Neural progenitor cell (in vitro differentiated cells): ENCODE measurements around the gene PAQR7. TPM values are rescaled to one million over a fixed set of nuclear protein-coding genes. Genes with fewer than 3 reads are reported as not detected.

Experiments used
- DNase-seq: peaks from one replicate; pipeline ENCODE4 v3.0.0-alpha.2; 2016; ENCODE audit warnings: low spot score
- H2AFZ ChIP-seq: fragments of 200-600 bp; sonication (generic); replicated peaks from 2 replicates; pipeline ENCODE4 v1.6.1; 2016; ENCODE audit warnings: antibody characterized with exemption
- H3F3A ChIP-seq: fragments of 200-600 bp; sonication (generic); 2 replicates; pipeline ENCODE4 v1.6.1; 2016; ENCODE audit warnings: antibody characterized with exemption, low read depth
- H3K27ac ChIP-seq: fragments of 200-600 bp; sonication (generic); 2 replicates; pipeline ENCODE4 v1.5.1; 2016; ENCODE audit warnings: mild to moderate bottlenecking
- H3K27me3 ChIP-seq: fragments of 200-600 bp; sonication (generic); 2 replicates; pipeline ENCODE4 v1.6.1; 2016; ENCODE audit warnings: mild to moderate bottlenecking, moderate library complexity
- H3K36me3 ChIP-seq: fragments of 200-600 bp; sonication (generic); 2 replicates; pipeline ENCODE4 v1.5.1; 2016
- H3K4me1 ChIP-seq: fragments of 200-600 bp; sonication (generic); 2 replicates; pipeline ENCODE4 v1.6.1; 2016; ENCODE audit warnings: mixed run types
- H3K4me2 ChIP-seq: fragments of 200-600 bp; sonication (generic); 2 replicates; pipeline ENCODE4 v1.6.1; 2016
- H3K4me3 ChIP-seq: fragments of 200-600 bp; sonication (generic); 2 replicates; pipeline ENCODE4 v1.5.1; 2016
- H3K79me2 ChIP-seq: fragments of 200-600 bp; sonication (generic); 2 replicates; pipeline ENCODE4 v1.6.1; 2016; ENCODE audit warnings: low read depth
- H3K9ac ChIP-seq: fragments of 200-600 bp; sonication (generic); 2 replicates; pipeline ENCODE4 v1.6.1; 2016
- H3K9me3 ChIP-seq: fragments of 200-600 bp; sonication (generic); 2 replicates; pipeline ENCODE4 v1.5.1; 2016; ENCODE audit warnings: low read depth
- H4K20me1 ChIP-seq: fragments of 200-600 bp; sonication (generic); 2 replicates; pipeline ENCODE4 v1.6.1; 2016; ENCODE audit warnings: low read depth
- H3K27ac Mint-ChIP-seq: 3 replicates; pipeline ENCODE4 v1.8.0; 2021; ENCODE audit warnings: mixed read lengths
- H3K27me3 Mint-ChIP-seq: 2 replicates; pipeline ENCODE4 v1.8.0; 2022; ENCODE audit warnings: low read depth, mild to moderate bottlenecking, inconsistent platforms, moderate library complexity, mixed read lengths; ENCODE audit not compliant: insufficient read depth
- H3K36me3 Mint-ChIP-seq: 3 replicates; pipeline ENCODE4 v1.8.0; 2021; ENCODE audit warnings: mixed read lengths
- H3K4me1 Mint-ChIP-seq: 3 replicates; pipeline ENCODE4 v1.8.0; 2021; ENCODE audit warnings: mixed read lengths
- H3K4me3 Mint-ChIP-seq: 3 replicates; pipeline ENCODE4 v1.8.0; 2021; ENCODE audit warnings: mild to moderate bottlenecking, moderate library complexity, mixed read lengths
- H3K9me3 Mint-ChIP-seq: 3 replicates; pipeline ENCODE4 v1.8.0; 2020; ENCODE audit warnings: mixed read lengths
- EZH2 ChIP-seq: fragments of 200-600 bp; sonication (generic); IDR thresholded peaks from 2 replicates; pipeline ENCODE4 v1.6.1; 2017; ENCODE audit warnings: antibody characterized with exemption, mild to moderate bottlenecking, moderate library complexity
- EZH2phosphoT487 ChIP-seq: fragments of 200-600 bp; sonication (generic); IDR thresholded peaks from 2 replicates; pipeline ENCODE4 v1.6.1; 2017; ENCODE audit warnings: antibody characterized with exemption
- total RNA-seq: library from RNA; depleted of rRNA; stranded (reverse); fragments of >200 nt; gene quantifications from 2 replicates; pipeline ENCODE4 v1.2.3, GENCODE V29; 2015; ENCODE audit warnings: low replicate concordance
- TF ChIP-seq, protein P1 (sequence below): fragments of 200-600 bp; sonication (generic); IDR thresholded peaks from 2 replicates; pipeline ENCODE4 v1.5.1; 2017; ENCODE audit warnings: antibody characterized with exemption, mild to moderate bottlenecking

Gene PAQR7
- total RNA-seq, 1 donor from 2014 or later = 1.1 TPM

DNA sequence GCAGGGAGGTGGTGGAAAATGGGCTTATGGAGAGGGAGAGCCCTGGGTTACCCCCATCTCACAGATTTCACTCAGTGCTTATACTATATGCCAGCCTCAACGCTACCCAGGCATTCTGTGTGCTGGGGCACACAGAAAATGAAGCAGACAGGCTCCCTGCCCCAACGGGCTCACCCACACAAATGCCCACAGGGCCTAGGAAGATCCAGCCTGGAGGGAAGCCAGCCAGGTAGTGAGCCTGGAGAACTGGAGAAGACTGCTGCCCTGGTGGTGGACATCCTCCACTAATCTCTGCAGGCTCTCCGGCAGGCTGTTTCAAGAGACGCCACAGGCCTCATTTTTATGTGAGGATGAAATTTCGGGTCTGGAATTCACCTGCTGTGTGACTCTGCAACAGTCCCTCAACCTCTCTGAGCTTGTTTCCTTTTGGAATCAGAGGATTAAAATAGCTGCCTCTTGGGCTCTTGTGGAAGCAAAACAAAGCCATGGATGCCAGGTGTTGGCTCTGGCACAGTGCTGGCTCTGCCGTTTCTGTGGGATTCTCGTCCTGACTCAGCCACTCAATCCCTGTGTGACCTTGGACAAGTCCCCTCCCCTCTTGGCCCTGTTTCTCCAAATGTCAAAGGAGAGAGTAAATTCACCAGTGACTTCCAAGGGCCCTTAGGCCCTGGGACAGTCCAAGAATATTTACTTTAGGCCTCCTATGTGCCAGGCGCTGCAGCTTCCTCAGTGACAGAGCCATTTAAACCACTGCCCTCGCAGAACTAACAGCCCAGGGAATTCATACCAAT, 3.6 kb downstream of the PAQR7 start:
- H3K4me1 Mint-ChIP-seq = peaks cover 39% of the 10 kb centered on the region
- Histone ChIP-seq H4K20me1 (peaks cover 15% of the 10 kb centered on the region), H3K9ac (no peak overlapping the region), H2AFZ (no peak overlapping the region), H3K4me3 (no peak overlapping the region), H3K4me1 (peaks cover 26% of the 10 kb centered on the region), H3K36me3 (no peaks in the 10 kb centered on the region), H3K27me3 (peaks cover 17% of the 10 kb centered on the region), H3F3A (peaks cover 44% of the 10 kb centered on the region), H3K9me3 (no peaks in the 10 kb centered on the region), H3K79me2 (no peaks in the 10 kb centered on the region), H3K27ac (no peak overlapping the region), H3K4me2 (no peak overlapping the region)
- H3K4me3 Mint-ChIP-seq = no peak overlapping the region
- no peaks in the 10 kb centered on the region for H3K36me3 Mint-ChIP-seq
- H3K27ac Mint-ChIP-seq = no peak overlapping the region
- H3K27me3 Mint-ChIP-seq = peaks cover 13% of the 10 kb centered on the region
- TF ChIP-seq, protein P1, sequence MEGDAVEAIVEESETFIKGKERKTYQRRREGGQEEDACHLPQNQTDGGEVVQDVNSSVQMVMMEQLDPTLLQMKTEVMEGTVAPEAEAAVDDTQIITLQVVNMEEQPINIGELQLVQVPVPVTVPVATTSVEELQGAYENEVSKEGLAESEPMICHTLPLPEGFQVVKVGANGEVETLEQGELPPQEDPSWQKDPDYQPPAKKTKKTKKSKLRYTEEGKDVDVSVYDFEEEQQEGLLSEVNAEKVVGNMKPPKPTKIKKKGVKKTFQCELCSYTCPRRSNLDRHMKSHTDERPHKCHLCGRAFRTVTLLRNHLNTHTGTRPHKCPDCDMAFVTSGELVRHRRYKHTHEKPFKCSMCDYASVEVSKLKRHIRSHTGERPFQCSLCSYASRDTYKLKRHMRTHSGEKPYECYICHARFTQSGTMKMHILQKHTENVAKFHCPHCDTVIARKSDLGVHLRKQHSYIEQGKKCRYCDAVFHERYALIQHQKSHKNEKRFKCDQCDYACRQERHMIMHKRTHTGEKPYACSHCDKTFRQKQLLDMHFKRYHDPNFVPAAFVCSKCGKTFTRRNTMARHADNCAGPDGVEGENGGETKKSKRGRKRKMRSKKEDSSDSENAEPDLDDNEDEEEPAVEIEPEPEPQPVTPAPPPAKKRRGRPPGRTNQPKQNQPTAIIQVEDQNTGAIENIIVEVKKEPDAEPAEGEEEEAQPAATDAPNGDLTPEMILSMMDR = no peak
- TF ChIP-seq EZH2phosphoT487 = no peak
- no peak for TF ChIP-seq EZH2
- no peaks in the 10 kb centered on the region for H3K9me3 Mint-ChIP-seq
- DNase-seq = no peak

DNA sequence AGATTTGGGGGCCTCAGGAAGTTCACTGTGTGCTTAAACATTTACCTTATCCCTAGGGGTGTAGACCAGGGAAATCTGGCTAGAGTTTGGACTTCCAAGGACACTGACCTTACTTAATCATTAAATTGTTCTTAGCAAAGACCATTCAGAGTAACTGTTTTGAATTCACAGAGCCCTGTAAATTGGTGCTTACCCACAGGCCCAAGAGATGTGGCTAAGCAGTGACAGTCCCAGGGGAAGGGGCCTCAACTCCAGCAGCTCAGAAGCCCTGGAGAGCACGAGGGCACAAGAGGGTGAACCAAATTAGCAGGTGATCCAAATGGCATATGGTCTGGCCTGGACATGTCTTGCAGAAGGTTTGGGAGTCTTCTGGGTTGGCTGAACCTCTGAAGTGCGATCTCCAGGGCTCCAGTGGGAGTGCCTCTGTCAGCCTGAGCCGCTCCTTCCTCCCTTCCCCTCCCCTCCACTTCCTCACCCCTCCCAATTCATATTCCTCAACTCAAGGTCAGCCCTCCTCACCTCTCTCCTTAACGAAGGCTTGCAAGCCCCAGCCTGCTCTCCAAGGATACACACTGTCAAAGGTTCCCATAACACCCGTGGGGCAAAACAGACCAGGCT, 4.3 kb downstream of the PAQR7 start:
- H3K27me3 Mint-ChIP-seq = peaks cover 10% of the 10 kb centered on the region
- no peaks in the 10 kb centered on the region for H3K9me3 ChIP-seq
- no peaks in the 10 kb centered on the region for H3K9me3 Mint-ChIP-seq
- no peak for DNase-seq
- no peaks in the 10 kb centered on the region for H3K79me2 ChIP-seq
- H3K9ac ChIP-seq = no peak overlapping the region
- TF ChIP-seq EZH2phosphoT487 (no peak), EZH2 (no peak)
- TF ChIP-seq, protein P1 = no peak
- H3K27me3 ChIP-seq = peaks cover 10% of the 10 kb centered on the region
- H3K4me3 ChIP-seq = no peak overlapping the region
- no peak overlapping the region for H3K27ac ChIP-seq
- no peak overlapping the region for H3K4me3 Mint-ChIP-seq
- no peaks in the 10 kb centered on the region for H3K36me3 Mint-ChIP-seq
- H3F3A ChIP-seq = peaks cover 37% of the 10 kb centered on the region
- peaks cover 39% of the 10 kb centered on the region for H3K4me1 Mint-ChIP-seq
- H3K4me1 ChIP-seq = peaks cover 26% of the 10 kb centered on the region
- H4K20me1 ChIP-seq = peaks cover 15% of the 10 kb centered on the region
- H3K27ac Mint-ChIP-seq = no peak overlapping the region
- H2AFZ ChIP-seq = no peak overlapping the region
- no peaks in the 10 kb centered on the region for H3K36me3 ChIP-seq
- no peak overlapping the region for H3K4me2 ChIP-seq

- no peaks in the 10 kb centered on the region for H3K9me3 ChIP-seq
- no peaks in the 10 kb centered on the region for H3K36me3 ChIP-seq
- TF ChIP-seq, protein P1 = no peak
- TF ChIP-seq EZH2 = no peak
- TF ChIP-seq EZH2phosphoT487 = no peak
- Mint-ChIP-seq H3K9me3 (no peaks in the 10 kb centered on the region), H3K4me3 (no peak overlapping the region), H3K4me1 (peaks cover 36% of the 10 kb centered on the region), H3K36me3 (no peaks in the 10 kb centered on the region), H3K27ac (no peak overlapping the region), H3K27me3 (peaks cover 9% of the 10 kb centered on the region)
- H3K79me2 ChIP-seq = no peaks in the 10 kb centered on the region
- peaks cover 5% of the 10 kb centered on the region for H3K27me3 ChIP-seq
- peaks cover 31% of the 10 kb centered on the region for H3F3A ChIP-seq
- peaks cover 26% of the 10 kb centered on the region for H3K4me1 ChIP-seq
- H3K4me3 ChIP-seq = no peak overlapping the region
- H3K4me2 ChIP-seq = no peak overlapping the region
- H4K20me1 ChIP-seq = peaks cover 15% of the 10 kb centered on the region
- DNase-seq = no peak
- no peak overlapping the region for H3K9ac ChIP-seq
- no peak overlapping the region for H2AFZ ChIP-seq
- no peak overlapping the region for H3K27ac ChIP-seq
These were observed 4.9 kb downstream of the PAQR7 start for GRCh38 chr1:25870614-25871013.
